Panc1 (cell line): ENCODE data around the gene VDR.

ENCODE experiments used
- POLR2AphosphoS5 ChIP-seq: IDR thresholded peaks from 2 replicates; pipeline ENCODE4 v1.6.1; 2012; ENCODE audit warnings: mild to moderate bottlenecking, low read depth, low read length, moderate library complexity
- TF ChIP-seq, protein P1 (sequence below): fragments of 450-650 bp; IDR thresholded peaks from 2 replicates; pipeline ENCODE4 v1.5.1; 2017; ENCODE audit warnings: mild to moderate bottlenecking

DNA sequence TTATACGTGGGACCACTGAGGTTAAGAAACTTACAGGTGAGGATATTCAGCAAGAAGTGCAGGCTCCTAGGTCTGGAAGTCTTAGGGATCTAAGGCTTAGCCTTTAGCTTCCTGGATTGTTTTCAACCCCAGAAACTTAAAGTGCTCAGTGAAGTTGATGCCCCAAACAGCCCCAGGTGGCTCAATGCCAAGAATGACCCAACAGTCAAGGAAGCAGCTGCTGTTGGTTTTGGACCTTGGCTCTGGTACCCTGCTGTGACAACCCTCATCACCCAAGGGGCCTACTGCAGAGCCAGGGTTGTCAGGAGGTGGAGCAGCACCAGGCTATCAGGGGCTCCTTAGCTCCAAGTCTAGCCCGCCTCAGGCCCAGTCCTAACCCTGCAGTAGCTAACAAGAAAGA lies 36.8 kb downstream of the VDR start:
- TF ChIP-seq, protein P1, sequence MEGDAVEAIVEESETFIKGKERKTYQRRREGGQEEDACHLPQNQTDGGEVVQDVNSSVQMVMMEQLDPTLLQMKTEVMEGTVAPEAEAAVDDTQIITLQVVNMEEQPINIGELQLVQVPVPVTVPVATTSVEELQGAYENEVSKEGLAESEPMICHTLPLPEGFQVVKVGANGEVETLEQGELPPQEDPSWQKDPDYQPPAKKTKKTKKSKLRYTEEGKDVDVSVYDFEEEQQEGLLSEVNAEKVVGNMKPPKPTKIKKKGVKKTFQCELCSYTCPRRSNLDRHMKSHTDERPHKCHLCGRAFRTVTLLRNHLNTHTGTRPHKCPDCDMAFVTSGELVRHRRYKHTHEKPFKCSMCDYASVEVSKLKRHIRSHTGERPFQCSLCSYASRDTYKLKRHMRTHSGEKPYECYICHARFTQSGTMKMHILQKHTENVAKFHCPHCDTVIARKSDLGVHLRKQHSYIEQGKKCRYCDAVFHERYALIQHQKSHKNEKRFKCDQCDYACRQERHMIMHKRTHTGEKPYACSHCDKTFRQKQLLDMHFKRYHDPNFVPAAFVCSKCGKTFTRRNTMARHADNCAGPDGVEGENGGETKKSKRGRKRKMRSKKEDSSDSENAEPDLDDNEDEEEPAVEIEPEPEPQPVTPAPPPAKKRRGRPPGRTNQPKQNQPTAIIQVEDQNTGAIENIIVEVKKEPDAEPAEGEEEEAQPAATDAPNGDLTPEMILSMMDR: no peak
- no peak for TF ChIP-seq POLR2AphosphoS5
